Stimulated activated naive B cell treated with anti-CD40 and anti-IgM and Interleukin-4, amounts not matched to agents 10 μg/mL and 1 μg/mL and 100 μg/mL, for 72 hours (primary cell): Measurements from ENCODE around the gene GMDS.

Experiments
- ATAC-seq, 2 donors: fragments of 150-1000 bp; cut with Tn5 transposase; replicated peaks; 2 replicates each; pipeline ENCODE4 v1.10.0; 2021; ENCODE audit warnings: moderate library complexity in 1 of 2
- DNase-seq: peaks from one replicate; pipeline ENCODE4 v3.0.0; 2021
- H3K27ac Mint-ChIP-seq: one replicate; pipeline ENCODE4 v1.8.0; 2022; ENCODE audit warnings: mild to moderate bottlenecking, mixed read lengths
- H3K27me3 Mint-ChIP-seq, 2 donors: one replicate each; pipeline ENCODE4 v1.8.0; 2022; ENCODE audit warnings: mixed read lengths in 2 of 2
- H3K36me3 Mint-ChIP-seq, 2 donors: one replicate each; pipeline ENCODE4 v1.8.0; 2022; ENCODE audit warnings: mixed read lengths in 2 of 2, mild to moderate bottlenecking in 1 of 2
- H3K4me1 Mint-ChIP-seq, 2 donors: one replicate each; pipeline ENCODE4 v1.8.0; 2022; ENCODE audit warnings: mixed read lengths in 2 of 2, mild to moderate bottlenecking in 1 of 2
- H3K4me3 Mint-ChIP-seq, 2 donors: one replicate each; pipeline ENCODE4 v1.8.0; 2022; ENCODE audit warnings: mild to moderate bottlenecking in 2 of 2, mixed read lengths in 2 of 2, moderate library complexity in 1 of 2
- H3K9me3 Mint-ChIP-seq, 2 donors: one replicate each; pipeline ENCODE4 v1.8.0; 2022; ENCODE audit warnings: mixed read lengths in 2 of 2, mild to moderate bottlenecking in 1 of 2

GMDS gene

DNA sequence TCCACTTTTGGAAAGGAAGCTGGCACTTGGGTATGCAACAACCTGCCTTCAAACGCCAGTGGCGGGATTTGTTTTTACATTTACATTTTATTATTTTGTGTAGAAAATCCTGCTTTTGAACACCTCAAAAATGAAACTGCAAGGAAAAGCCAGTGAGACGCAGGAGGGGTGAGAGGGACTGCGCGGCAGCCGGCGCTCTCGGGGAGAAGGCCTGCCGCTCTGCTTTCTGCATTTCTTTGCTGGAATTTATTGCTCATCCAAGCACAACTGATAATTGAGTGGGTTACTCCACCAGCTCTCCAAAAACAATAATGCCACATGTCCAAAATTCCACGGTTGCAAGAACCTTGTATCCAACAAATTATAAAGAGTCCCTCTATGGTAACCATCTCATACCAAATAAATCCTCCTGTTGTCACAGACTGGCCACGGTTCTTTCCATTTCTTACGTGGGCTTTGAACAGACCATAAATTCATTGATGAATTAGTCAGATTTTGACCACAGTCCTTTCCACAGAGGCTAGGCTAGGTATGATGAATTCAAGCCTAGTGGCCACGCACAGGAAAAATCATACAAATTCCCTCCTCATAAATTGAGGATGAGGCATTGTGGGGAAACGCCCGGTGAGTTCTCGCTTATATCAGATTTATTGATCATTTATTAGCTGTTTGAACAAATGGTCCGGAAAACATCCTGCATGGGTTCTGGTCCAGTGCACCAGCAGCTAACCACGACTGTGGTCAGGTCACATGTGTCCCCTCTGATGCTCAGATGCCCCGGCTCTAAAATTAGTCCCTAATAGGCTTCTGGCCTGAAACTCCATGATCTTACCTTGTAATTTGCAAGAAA is 667.3 kb downstream of the GMDS start:
- ATAC-seq (peak; percentile 45 to 54), DNase-seq (no peak)
- Mint-ChIP-seq H3K4me1 (no peaks in the 10 kb centered on the region), H3K27me3 (peaks cover 21 to 40% of the 10 kb centered on the region in 2 donors), H3K4me3 (no peak overlapping the region), H3K27ac (no peak overlapping the region), H3K9me3 (no peaks in the 10 kb centered on the region), H3K36me3 (peaks cover 0 to 1% of the 10 kb centered on the region in 2 donors)

DNA sequence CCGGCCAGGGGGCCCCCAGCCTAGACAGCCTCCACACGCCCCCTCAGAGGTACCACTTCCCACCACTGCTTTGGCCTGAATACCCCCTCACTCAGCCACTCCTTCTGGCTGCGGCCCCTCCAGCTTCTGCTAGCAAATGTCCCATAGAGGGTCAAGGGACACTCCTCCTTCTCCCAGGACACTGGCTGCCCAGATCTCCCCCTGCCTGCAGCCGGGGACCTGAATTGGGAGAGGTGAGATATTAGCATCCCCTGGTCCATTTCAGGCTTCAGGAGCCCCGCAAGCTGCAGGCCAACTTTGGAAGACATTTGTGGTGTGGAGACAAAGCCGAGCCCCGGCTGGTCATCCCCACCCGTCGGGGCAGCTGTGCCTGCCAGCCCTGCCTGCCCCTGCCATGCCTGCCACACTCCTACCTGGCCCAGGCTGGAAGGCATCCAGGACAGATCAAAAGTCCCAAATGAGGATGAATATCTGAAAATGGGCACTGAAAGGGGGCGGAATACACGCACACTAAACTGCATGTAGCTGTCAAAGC is 668.2 kb downstream of the GMDS start:
- no peaks in the 10 kb centered on the region for H3K9me3 Mint-ChIP-seq
- H3K27ac Mint-ChIP-seq = no peak overlapping the region
- H3K4me3 Mint-ChIP-seq = no peak overlapping the region
- peaks cover 21 to 45% of the 10 kb centered on the region in 2 donors for H3K27me3 Mint-ChIP-seq
- DNase-seq (no peak), ATAC-seq (no peak)
- peaks cover 0 to 1% of the 10 kb centered on the region in 2 donors for H3K36me3 Mint-ChIP-seq
- H3K4me1 Mint-ChIP-seq = no peaks in the 10 kb centered on the region

DNA sequence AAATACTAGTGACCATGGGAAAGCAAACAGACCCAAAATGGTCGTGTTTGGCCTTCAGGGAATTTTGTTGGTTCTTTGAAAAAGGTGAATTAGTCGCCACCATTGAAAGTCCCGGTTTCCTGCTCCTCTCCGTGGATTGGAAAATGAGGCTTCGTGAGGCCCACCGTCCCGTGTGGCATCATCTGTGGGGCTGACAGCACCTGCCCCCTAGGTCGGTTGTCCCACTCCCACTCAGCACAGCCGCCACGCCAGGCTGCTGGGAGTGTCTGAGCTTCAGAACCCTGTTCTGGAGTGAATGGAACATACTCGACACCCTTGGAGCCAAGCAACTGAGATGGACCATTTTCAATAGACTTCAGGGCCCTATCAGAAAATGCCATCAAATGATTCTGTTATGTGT is 668.7 kb downstream of the GMDS start:
- peaks cover 21 to 50% of the 10 kb centered on the region in 2 donors for H3K27me3 Mint-ChIP-seq
- H3K27ac Mint-ChIP-seq = no peak overlapping the region
- no peak for ATAC-seq
- no peak for DNase-seq
- peaks cover 4% of the 10 kb centered on the region in 2 donors for H3K9me3 Mint-ChIP-seq
- H3K4me3 Mint-ChIP-seq = no peak overlapping the region
- H3K4me1 Mint-ChIP-seq = no peaks in the 10 kb centered on the region
- H3K36me3 Mint-ChIP-seq = peaks cover 0 to 1% of the 10 kb centered on the region in 2 donors

DNA sequence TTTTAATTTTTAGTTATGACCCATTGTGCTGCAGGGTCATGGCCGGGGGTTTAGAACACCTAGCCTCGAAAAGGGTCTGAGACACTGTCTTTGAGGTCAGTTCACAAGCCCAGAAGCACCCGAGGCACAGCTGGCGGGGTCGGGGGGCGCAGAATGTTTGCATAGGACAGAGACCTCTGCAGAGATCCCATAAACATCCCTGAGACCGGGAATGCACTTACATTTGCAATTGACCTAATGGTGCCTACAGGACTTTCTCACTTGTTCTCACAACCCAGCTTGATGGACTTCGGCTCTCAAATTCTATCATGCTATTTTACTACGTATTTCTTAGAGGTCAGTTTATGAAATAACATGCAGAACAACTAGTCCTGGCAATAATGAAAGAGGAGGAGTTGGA is 669.2 kb downstream of the GMDS start:
- peaks cover 21 to 50% of the 10 kb centered on the region in 2 donors for H3K27me3 Mint-ChIP-seq

GRCh38 chr6:1575210-1576041 is 670.0 kb downstream of the GMDS start:
- Mint-ChIP-seq H3K27me3 (peaks cover 21 to 50% of the 10 kb centered on the region in 2 donors), H3K4me3 (no peak overlapping the region)
- ATAC-seq = no peak

More for the DNA sequence above, 669.2 kb downstream of the GMDS start:
- Mint-ChIP-seq H3K4me1 (no peaks in the 10 kb centered on the region), H3K27ac (no peak overlapping the region), H3K36me3 (peaks cover 0 to 1% of the 10 kb centered on the region in 2 donors), H3K9me3 (peaks cover 10% of the 10 kb centered on the region in 2 donors), H3K4me3 (no peak overlapping the region)
- no peak for ATAC-seq
- DNase-seq = no peak

GRCh38 chr6:1574890-1575209 is 670.6 kb downstream of the GMDS start:
- ATAC-seq (no peak), DNase-seq (no peak)
- Mint-ChIP-seq H3K9me3 (peaks cover 14 to 21% of the 10 kb centered on the region in 2 donors), H3K27me3 (peaks cover 21 to 44% of the 10 kb centered on the region in 2 donors), H3K27ac (no peak overlapping the region), H3K4me1 (no peaks in the 10 kb centered on the region), H3K4me3 (no peak overlapping the region), H3K36me3 (peaks cover 0 to 4% of the 10 kb centered on the region in 2 donors)

More at GRCh38 chr6:1575210-1576041, 670.0 kb downstream of the GMDS start:
- Mint-ChIP-seq H3K9me3 (peaks cover 14 to 17% of the 10 kb centered on the region in 2 donors), H3K36me3 (peaks cover 0 to 4% of the 10 kb centered on the region in 2 donors), H3K4me1 (no peaks in the 10 kb centered on the region), H3K27ac (no peak overlapping the region)
- DNase-seq = no peak

- no peak for ATAC-seq
- no peak overlapping the region for H3K4me3 Mint-ChIP-seq
- peaks cover 0 to 4% of the 10 kb centered on the region in 2 donors for H3K36me3 Mint-ChIP-seq
- H3K9me3 Mint-ChIP-seq = peaks cover 14 to 21% of the 10 kb centered on the region in 2 donors
- no peak overlapping the region for H3K27ac Mint-ChIP-seq
- H3K4me1 Mint-ChIP-seq = no peaks in the 10 kb centered on the region
- DNase-seq = no peak
- H3K27me3 Mint-ChIP-seq = peaks cover 21 to 39% of the 10 kb centered on the region in 2 donors
These were observed 671.2 kb downstream of the GMDS start for GRCh38 chr6:1574083-1574761.
